HG03060 (cell line): ENCODE measurements around the gene FBXW8.

Experiments
- ATAC-seq: cut with Tn5 transposase; IDR thresholded peaks from one replicate; pipeline ENCODE4 v1.9.1; 2021; ENCODE audit warnings: low read depth, moderate number of reproducible peaks; ENCODE audit not compliant: unreplicated experiment

FBXW8 gene, protein sequence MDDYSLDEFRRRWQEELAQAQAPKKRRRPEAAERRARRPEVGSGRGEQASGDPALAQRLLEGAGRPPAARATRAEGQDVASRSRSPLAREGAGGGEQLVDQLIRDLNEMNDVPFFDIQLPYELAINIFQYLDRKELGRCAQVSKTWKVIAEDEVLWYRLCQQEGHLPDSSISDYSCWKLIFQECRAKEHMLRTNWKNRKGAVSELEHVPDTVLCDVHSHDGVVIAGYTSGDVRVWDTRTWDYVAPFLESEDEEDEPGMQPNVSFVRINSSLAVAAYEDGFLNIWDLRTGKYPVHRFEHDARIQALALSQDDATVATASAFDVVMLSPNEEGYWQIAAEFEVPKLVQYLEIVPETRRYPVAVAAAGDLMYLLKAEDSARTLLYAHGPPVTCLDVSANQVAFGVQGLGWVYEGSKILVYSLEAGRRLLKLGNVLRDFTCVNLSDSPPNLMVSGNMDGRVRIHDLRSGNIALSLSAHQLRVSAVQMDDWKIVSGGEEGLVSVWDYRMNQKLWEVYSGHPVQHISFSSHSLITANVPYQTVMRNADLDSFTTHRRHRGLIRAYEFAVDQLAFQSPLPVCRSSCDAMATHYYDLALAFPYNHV

GRCh38 chr12:116910645-116911451 is at the start of gene FBXW8:
Gene FBXW8, plus strand, starts transcription at chr12:116910950. Its CDS starts 88 bp downstream, at chr12:116911038.
- peak; percentile 58 for ATAC-seq

- no peak for ATAC-seq
Observed at GRCh38 chr12:116861320-116861719, 49.4 kb upstream of the FBXW8 start.

DNA sequence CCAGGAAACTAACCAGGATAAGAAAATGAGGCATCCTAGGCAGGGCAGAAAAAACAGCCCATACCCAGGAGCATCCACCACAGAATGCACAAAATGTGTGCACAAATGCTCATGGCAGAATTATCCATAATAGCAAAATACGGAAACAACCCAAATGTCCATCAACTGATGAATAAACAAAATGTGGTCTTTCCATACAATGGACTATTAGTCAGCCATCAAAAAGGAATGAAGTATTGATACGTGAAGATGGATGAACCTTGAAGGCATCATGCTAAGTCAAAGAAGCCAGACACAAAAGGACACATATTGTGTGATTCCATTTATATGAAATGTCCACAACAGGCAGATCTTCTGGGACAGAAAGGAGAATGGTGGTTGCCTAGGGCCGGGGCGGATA is 48.6 kb upstream of the FBXW8 start:
- ATAC-seq: no peak

DNA sequence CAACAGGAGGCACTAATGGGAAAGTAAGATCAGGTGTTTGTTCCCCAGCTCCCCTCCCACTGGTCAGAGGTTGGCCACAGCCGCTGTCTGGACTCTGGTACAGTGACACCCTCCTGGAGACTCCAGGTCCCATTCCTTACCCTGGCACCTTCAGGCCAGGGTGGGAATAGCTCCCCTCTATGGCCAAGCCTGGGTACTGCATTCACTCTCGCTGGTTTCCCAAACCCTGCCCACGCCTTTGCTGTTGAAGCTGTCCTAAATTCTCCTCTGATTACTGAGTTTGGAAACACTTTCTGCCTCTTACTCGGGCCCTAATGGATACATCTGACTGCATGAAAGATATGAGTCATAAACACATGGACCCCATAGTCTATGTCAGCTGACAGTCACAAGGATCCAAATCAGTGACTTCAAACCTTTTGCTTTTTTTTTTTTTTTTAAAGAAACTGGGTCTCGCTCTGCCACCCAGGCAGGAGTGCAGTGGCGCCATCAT is 47.4 kb upstream of the FBXW8 start:
- ATAC-seq: no peak

DNA sequence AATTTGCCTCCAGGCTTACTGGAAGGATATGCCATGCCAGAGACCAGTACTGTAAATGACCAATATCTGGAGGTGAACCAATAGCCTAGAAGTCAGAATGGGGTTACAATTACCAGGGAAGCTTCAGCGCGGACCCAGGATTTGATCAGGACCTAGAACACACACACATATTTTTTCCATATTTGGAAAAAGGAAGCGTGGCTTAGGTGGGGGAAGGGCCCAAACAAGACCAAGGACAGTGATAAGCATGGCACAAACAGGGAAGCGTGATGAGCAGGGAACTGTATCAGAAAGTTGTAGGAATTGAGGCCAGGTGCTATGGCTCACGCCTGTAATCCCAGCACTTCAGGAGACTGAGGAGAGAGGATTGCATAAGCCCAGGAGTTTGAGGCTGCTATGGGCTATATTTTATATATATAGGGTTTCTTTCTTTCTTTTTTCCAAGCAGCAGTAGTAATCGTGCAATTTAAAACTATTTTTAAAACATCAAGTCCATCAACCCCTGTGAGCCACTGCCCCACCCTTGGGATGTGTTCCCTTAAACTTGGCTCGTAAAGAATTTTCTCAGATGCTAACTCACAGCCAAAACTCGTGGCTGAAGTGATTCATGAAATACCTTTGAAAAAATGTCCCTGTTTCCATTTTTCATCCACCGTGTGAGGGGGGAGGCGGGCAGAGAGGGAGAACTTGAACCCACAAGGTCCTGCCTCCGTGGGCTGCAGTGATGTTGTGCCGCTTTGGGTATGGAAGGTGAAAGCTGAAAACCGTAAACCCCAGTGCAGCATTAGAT is 46.2 kb upstream of the FBXW8 start:
- ATAC-seq: no peak

GRCh38 chr12:116867523-116867922 is 43.2 kb upstream of the FBXW8 start:
- no peak for ATAC-seq

GRCh38 chr12:116870306-116870705 is 40.4 kb upstream of the FBXW8 start:
- no peak for ATAC-seq

- no peak for ATAC-seq
Observed at GRCh38 chr12:116874324-116874995, 36.3 kb upstream of the FBXW8 start.

- no peak for ATAC-seq
Observed at GRCh38 chr12:116876151-116876869, 34.4 kb upstream of the FBXW8 start.

DNA sequence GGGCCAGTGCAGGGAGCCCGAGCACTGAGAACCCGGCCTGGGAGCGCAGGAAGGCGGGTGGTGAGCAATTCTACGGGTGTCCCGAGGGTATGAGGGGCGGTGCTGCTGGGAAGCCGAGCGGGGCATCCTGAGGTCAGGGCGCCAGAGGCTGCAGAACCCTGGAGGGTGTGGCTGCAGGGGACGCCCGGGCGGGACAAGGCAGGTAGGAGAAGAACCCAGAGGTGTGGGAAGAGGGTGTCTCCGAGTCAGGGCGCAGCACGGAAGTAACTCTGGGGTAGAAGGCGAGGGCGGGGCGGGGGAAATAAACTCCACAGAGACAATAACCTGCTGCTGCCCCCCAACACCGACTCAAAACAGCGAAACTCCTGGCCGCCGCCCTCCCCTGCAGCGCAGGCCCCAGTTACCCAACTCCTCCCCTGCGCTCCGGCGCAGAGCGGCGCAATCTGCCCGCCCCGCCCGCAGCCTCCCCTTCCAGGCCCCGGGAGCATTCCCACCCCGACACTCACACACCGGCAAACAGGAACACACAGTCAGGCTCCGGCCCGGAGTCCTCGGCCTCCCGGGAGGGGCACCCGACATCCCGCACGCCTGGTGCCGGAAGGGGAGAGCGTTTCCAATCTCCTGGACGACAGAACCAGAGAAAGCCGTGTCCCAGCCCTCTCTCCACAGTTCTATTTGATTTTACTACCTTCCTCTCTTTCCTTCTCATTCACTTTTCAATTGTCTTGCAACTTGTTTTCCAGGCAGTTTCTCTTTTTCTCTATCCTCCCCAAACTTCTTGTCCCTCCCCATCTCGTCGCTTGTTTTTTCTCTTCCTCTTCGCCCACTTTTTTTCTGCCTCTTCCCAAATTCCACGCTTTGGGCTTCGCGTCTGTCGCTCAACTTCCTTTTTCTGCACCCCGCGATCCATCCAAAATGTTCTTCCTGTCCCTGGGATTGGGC is 31.9 kb upstream of the FBXW8 start:
- ATAC-seq: no peak

DNA sequence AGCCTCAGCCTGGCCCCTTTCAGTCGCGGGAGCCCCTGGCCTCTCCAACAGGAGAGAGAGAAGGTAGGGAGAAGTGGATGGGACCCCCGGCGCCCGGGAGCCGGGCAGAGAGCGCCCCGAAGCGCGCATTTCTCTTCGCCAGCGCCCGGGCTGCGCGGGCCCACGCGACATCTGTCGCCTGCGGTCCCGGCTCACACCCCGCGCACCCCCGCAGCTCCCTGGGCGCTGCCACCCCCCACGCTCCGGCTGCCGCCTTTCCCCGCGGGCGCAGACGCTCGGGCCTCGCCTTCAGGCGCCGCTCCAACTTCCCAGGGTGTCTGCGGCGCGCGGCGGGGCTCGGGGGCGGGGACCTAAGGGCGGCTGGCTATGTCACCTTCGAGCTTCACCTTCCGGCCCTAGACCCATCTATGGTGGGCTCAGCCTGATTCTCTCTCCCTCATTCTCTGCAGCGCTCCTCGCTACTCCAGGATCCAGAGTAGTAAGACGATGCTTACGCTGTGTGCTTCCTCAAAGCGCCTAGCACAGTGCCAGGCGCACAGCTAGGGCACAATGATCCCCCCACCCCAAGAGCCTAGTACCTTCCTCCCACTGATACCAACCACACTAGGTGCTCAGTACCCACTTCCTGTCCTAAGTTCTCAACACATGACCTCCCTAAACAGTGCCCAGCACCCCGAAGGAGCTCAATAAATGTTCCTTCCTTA is 31.1 kb upstream of the FBXW8 start:
- no peak for ATAC-seq

DNA sequence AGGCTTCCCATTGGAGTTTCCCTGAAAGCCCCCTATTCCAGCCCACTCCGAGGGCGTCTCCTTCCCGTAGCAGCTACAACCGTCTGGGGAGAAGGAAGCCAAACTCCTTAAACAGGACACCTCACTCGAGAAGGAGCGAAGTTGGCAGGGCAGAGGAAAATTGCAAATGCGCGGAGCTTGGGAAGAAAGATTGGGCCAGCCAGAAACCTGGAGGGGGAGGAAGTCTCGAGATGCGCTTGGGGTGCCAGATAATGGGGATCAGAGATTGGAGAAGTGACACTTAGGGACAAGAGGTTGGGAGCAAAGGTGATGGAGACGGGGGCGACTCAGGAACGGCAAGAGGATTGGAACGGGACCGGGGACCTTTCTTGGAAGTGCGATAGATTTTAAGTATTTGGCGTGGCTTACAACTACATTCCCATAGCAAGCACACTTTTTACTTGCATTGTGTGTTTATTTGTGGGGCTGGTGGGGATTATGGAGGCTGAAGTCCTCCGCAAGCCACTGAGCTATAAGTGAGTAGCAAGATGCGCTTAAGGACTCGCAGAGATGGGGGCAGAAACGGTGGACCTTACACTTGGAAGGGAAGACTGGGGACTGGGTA is 30.4 kb upstream of the FBXW8 start:
- ATAC-seq: no peak

- ATAC-seq: no peak
Observed at GRCh38 chr12:116880817-116881324, 29.9 kb upstream of the FBXW8 start.

GRCh38 chr12:116881325-116881876 is 29.3 kb upstream of the FBXW8 start, which contains the start of gene HRK:
Gene HRK, minus strand, starts transcription at chr12:116881441. Its CDS starts 134 bp downstream, at chr12:116881307.
- ATAC-seq: no peak

- ATAC-seq: no peak
Observed at GRCh38 chr12:116881877-116882507, 28.8 kb upstream of the FBXW8 start.

DNA sequence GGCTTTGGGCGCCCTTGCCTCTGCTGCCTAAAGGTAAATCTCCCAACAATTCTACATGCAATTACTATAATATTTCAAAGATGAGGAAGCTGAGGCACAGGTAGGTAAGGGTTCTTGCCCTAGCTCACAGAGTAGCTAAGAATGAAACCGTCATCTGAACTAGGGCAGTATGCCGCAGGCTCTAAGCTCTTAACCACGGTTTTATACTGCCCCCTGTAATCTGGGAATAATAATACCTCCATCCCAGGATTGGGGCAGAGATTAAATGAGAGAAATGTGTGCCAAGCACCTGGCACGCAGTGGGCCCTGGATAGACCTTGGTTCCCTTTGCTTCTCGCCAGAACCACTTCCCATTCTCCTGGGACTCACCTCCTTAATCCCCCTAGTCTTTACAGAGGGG is 28.0 kb upstream of the FBXW8 start:
- no peak for ATAC-seq
